Activated B cell treated with CpG ODN at 0.5 μM for 24 hours (primary cell): Measurements from ENCODE around the gene CCDC97. TPM values are rescaled to one million over a fixed set of nuclear protein-coding genes. Genes with fewer than 3 reads are reported as not detected.

Source experiments
- ATAC-seq: fragments of 200-7000 bp; cut with Tn5 transposase; one replicate; pipeline ENCODE4 v1.10.0; 2021; ENCODE audit warnings: low read depth, mild to moderate bottlenecking, moderate library complexity
- CTCF ChIA-PET: fragments of 350-600 bp; sonication (Branson Sonifier 250); formaldehyde crosslinking; loops from one replicate; lab custom pipeline; 2021; ENCODE audit warnings: antibody characterized with exemption; lab: Charles Lee
- POLR2A ChIA-PET: fragments of 350-600 bp; sonication (Branson Sonifier 250); formaldehyde crosslinking; loops from one replicate; lab custom pipeline; 2021; ENCODE audit warnings: antibody characterized with exemption; lab: Charles Lee
- DNase-seq: peaks from one replicate; pipeline ENCODE4 v3.0.0; 2022
- H3K27ac Mint-ChIP-seq: one replicate; pipeline ENCODE4 v1.8.0; 2020; ENCODE audit warnings: mixed read lengths
- H3K27me3 Mint-ChIP-seq: one replicate; pipeline ENCODE4 v1.8.0; 2021; ENCODE audit warnings: mixed read lengths
- H3K36me3 Mint-ChIP-seq: one replicate; pipeline ENCODE4 v1.8.0; 2021; ENCODE audit warnings: low read depth, mixed read lengths
- H3K4me1 Mint-ChIP-seq: one replicate; pipeline ENCODE4 v1.8.0; 2021; ENCODE audit warnings: mixed read lengths
- H3K4me3 Mint-ChIP-seq: one replicate; pipeline ENCODE4 v1.8.0; 2020; ENCODE audit warnings: mild to moderate bottlenecking, mixed read lengths
- H3K9me3 Mint-ChIP-seq: one replicate; pipeline ENCODE4 v1.8.0; 2020; ENCODE audit warnings: mixed read lengths
- intact Hi-C: fragments of 100-400 bp; cut with micrococcal nuclease; formaldehyde crosslinking; loops from one replicate; pipeline ENCODE4 v1.15.1; 2024
- total RNA-seq: library from RNA; stranded (reverse); gene quantifications from 2 replicates; pipeline ENCODE4 v1.2.3, GENCODE V29; 2022
- TF ChIP-seq, protein P1 (sequence below): fragments of 200-600 bp; IDR thresholded peaks from one replicate; pipeline ENCODE4 v1.8.0; 2022; ENCODE audit warnings: antibody characterized with exemption, mild to moderate bottlenecking

CCDC97 gene
- total RNA-seq, 1 donor from 2014 or later, result 65.3 TPM

DNA sequence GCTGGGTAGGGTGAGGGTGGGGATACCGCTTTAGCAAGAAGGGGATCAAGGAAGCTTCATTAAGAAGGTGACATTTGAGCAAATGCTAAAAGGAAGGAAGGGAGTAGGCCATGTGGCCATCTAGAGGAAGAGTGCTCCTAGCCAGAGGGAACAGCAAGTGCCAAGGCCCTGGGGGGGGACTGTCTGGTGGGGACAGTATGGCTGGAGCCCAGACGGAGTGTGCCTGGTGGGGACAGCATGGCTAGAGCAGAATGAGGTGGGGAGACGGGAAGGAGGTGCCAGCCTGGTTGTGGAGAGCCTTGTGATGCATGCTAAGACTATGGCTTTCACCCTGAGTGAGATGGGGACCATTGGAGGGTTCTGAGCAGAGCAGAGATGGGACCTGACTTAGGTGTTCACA lies 45.8 kb downstream of the CCDC97 start:
- CTCF ChIA-PET, result interaction anchor here (1.0 to 5.4 kb wide), 4 partner anchors 9 to 93 kb away, joined by 3 to 38 read pairs (median 4); partner anchors contain the start of gene B9D2
- H3K4me3 Mint-ChIP-seq, result no peak overlapping the region
- H3K27ac Mint-ChIP-seq, result no peak overlapping the region
- H3K9me3 Mint-ChIP-seq, result no peaks in the 10 kb centered on the region
- H3K36me3 Mint-ChIP-seq, result peaks cover 14% of the 10 kb centered on the region
- no peaks in the 10 kb centered on the region for H3K27me3 Mint-ChIP-seq
- POLR2A ChIA-PET, result interaction anchor here (0.7 to 6.9 kb wide), 4 partner anchors 8 to 47 kb away, joined by 3 to 119 read pairs (median 12); partner anchors contain the start of gene B9D2
- TF ChIP-seq, protein P1, sequence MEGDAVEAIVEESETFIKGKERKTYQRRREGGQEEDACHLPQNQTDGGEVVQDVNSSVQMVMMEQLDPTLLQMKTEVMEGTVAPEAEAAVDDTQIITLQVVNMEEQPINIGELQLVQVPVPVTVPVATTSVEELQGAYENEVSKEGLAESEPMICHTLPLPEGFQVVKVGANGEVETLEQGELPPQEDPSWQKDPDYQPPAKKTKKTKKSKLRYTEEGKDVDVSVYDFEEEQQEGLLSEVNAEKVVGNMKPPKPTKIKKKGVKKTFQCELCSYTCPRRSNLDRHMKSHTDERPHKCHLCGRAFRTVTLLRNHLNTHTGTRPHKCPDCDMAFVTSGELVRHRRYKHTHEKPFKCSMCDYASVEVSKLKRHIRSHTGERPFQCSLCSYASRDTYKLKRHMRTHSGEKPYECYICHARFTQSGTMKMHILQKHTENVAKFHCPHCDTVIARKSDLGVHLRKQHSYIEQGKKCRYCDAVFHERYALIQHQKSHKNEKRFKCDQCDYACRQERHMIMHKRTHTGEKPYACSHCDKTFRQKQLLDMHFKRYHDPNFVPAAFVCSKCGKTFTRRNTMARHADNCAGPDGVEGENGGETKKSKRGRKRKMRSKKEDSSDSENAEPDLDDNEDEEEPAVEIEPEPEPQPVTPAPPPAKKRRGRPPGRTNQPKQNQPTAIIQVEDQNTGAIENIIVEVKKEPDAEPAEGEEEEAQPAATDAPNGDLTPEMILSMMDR, result no peak
- DNase-seq, result no peak
- intact Hi-C loops, result no loop called here
- no peak for ATAC-seq
- H3K4me1 Mint-ChIP-seq, result peaks cover 26% of the 10 kb centered on the region

DNA sequence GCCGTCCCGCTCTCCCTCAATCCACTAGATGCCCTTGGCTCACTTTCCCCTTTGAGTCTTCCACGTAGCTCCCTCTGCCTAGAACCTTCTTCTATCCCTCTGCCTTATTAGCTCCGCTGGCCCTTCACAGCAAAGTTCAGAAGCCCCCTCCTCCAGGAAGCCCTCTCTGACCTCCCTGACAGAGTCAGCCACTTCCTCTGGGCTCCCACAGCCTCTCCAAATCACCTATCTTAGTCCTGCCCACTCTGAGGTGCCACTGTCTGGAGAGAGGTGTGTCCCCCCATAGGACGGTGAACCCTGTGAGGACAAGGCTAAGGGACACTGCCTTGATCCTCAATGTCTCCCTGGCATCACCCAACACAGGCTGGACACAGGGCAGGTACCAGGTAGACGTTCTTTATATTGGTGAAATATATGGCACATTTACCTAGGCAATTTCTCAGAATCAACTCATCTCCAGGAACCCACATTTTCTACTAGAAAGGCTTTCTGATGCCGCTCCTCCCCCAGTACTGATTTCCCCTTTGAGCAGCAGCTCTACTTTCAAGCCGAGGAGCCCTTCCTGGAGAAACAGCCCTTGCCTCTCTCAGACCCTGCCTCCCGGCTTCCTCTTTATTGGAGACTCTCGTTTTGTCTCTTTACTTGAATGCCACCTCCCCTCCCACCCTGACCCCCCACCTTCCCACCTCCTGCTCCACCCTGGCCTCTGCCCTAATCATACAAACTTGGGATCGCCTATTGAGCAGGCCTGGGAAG lies 47.2 kb downstream of the CCDC97 start:
- peaks cover 17% of the 10 kb centered on the region for H3K4me1 Mint-ChIP-seq
- intact Hi-C loops, result no loop called here
- H3K9me3 Mint-ChIP-seq, result no peaks in the 10 kb centered on the region
- ChIA-PET POLR2A (interaction anchor here (2.6 to 6.9 kb wide), 2 partner anchors 7 to 31 kb away, joined by 19 to 119 read pairs; partner anchors contain the start of gene B9D2), CTCF (no interaction called here)
- DNase-seq (no peak), ATAC-seq (no peak)
- H3K27me3 Mint-ChIP-seq, result no peaks in the 10 kb centered on the region
- H3K4me3 Mint-ChIP-seq, result no peak overlapping the region
- peak overlapping the region; percentile 41 for H3K27ac Mint-ChIP-seq
- TF ChIP-seq, protein P1, result no peak
- peaks cover 7% of the 10 kb centered on the region for H3K36me3 Mint-ChIP-seq

DNA sequence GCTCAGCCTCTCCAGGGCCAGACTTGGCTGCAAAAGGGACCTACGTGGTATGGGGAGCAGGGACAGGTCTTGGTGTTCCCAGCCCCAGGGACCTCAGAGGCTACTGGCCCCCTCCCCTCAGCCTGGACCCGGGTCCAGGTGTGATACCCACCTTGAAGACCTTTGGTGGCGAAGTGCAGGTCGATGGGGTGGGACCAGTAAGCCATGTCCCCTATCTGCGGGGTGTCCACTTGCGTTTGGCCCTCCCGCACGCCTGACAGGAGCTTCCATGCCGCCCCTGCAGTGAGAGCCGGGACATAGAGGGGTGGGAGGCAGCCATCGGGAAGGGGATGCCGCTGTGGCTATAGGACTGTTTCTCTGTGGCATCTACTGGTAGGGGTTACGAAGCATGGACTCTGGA lies 47.8 kb downstream of the CCDC97 start:
- intact Hi-C loops, result no loop called here

DNA sequence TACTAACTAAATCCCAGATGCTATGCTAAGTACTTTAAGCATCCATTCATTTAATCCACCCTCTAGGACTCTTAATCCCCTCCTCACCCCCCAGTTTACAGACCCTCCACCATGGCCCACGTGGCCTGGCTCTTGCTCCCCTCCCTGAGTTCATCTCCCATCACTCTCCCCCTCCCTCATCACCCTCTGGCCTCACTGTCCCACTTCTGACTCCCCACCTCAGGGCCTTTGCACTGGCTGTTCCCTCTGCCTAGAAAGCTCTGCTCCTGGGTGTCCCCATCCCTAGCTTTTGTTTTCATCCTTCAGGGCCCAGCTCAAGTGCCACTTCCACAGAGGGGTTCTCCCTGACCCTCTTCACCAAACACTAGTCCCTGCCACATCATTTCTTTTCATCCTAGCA lies 49.8 kb downstream of the CCDC97 start:
- peaks cover 10% of the 10 kb centered on the region for H3K36me3 Mint-ChIP-seq
- H3K27me3 Mint-ChIP-seq, result no peaks in the 10 kb centered on the region
- ChIA-PET CTCF (no interaction called here), POLR2A (interaction anchor here (0.6 kb wide), 1 partner anchor 892 kb away, joined by 3 read pairs; no protein-coding TSS in a partner anchor)
- H3K9me3 Mint-ChIP-seq, result no peaks in the 10 kb centered on the region
- TF ChIP-seq, protein P1, result no peak
- no peak for ATAC-seq
- no peak overlapping the region for H3K27ac Mint-ChIP-seq
- intact Hi-C loops, result no loop called here
- no peak overlapping the region for H3K4me3 Mint-ChIP-seq
- H3K4me1 Mint-ChIP-seq, result peaks cover 35% of the 10 kb centered on the region
- no peak for DNase-seq

More for the DNA sequence above, 47.8 kb downstream of the CCDC97 start:
- ChIA-PET CTCF (interaction anchor here (1.5 kb wide), 1 partner anchor 80 kb away, joined by 3 read pairs; no protein-coding TSS in a partner anchor), POLR2A (interaction anchor here (1.5 kb wide), 1 partner anchor 95 kb away, joined by 3 read pairs; no protein-coding TSS in a partner anchor)
- TF ChIP-seq, protein P1, result no peak
- Mint-ChIP-seq H3K27me3 (no peaks in the 10 kb centered on the region), H3K36me3 (peaks cover 5% of the 10 kb centered on the region), H3K4me1 (peaks cover 20% of the 10 kb centered on the region), H3K4me3 (no peak overlapping the region), H3K27ac (no peak overlapping the region), H3K9me3 (no peaks in the 10 kb centered on the region)
- no peak for ATAC-seq
- no peak for DNase-seq
